Measurements from ENCODE around the gene RASEF.

DNA sequence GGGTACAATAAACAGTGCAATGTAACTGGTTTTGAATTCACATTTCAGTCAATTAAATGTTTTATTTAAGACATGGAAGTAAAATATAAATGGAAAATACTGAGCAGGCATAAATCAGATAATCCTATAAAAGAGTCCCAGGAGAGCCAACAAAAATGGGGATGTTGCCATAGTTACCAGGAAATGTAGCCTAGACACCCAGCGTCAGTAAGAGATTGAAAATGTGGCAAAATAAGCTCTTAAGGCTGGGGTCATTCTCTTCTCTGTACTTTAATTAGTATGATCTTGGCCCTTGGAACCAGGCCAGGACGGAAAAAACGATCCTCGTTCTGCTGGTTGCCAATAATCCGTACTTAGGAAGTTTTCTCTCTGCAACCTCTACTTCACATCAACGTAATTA, 18.9 kb upstream of the RASEF start:
- TF ChIP-seq CTCF (IDR thresholded peaks at IDR 0.05; ENCODE audit: low read depth, low read length, poor library complexity, severe bottlenecking), result no peak
- TF ChIP-seq EZH2phosphoT487 (IDR thresholded peaks at IDR 0.05; ENCODE audit: borderline replicate concordance, low read length), result no peak

Measured in DOHH2 (cell line).